SK-N-SH (cell line): ENCODE results near the gene SEZ6. TPM values are rescaled to one million over a fixed set of nuclear protein-coding genes. Genes with fewer than 3 reads are reported as not detected.

Experiments used
- CTCF ChIA-PET: fragments of 300-600, 350-600 bp; formaldehyde crosslinking; extraction: SDS; loops from one replicate; lab custom pipeline; 2021; lab: Yijun Ruan, JAX
- POLR2A ChIA-PET: fragments of 350-600 bp; sonication (Branson Sonifier 250); formaldehyde crosslinking; extraction: SDS; loops from one replicate; lab custom pipeline; 2020; ENCODE audit warnings: antibody characterized with exemption, inconsistent platforms; lab: Yijun Ruan, JAX
- DNase-seq: peaks from one replicate; pipeline ENCODE4 v3.0.0; 2012
- H2AFZ ChIP-seq: fragments of 200-600 bp; sonication (generic); 2 replicates; pipeline ENCODE4 v1.8.1; 2016; ENCODE audit warnings: antibody characterized with exemption, mild to moderate bottlenecking, low read depth
- H3F3A ChIP-seq: fragments of 200-600 bp; sonication (generic); replicated peaks from 2 replicates; pipeline ENCODE3; 2016; ENCODE audit warnings: antibody characterized with exemption, mild to moderate bottlenecking; ENCODE audit not compliant: insufficient read depth
- H3K27ac ChIP-seq, 2 experiments: fragments of 200-500 bp in 1 of 2; fragments of 200-600 bp in 1 of 2; sonication (Bioruptor generic) in 1 of 2; sonication (generic), shearing (Covaris generic) in 1 of 2; 2 replicates each; pipeline versions ENCODE4 v1.5.1 to v1.6.1; 2014 to 2016; ENCODE audit warnings: low read depth in 2 of 2, inconsistent platforms in 1 of 2, low read length in 1 of 2, mild to moderate bottlenecking in 1 of 2, mixed read lengths in 1 of 2
- H3K27me3 ChIP-seq: fragments of 200-600 bp; sonication (generic), shearing (Covaris generic); 2 replicates; pipeline ENCODE4 v1.6.1; 2016; ENCODE audit warnings: mixed run types; ENCODE audit not compliant: insufficient read depth
- H3K36me3 ChIP-seq, 2 experiments: fragments of 200-500 bp in 1 of 2; fragments of 200-600 bp in 1 of 2; sonication (Bioruptor generic) in 1 of 2; sonication (generic) in 1 of 2; replicated peaks in 1 of 2; 2 replicates each; pipeline versions ENCODE3 to v1.5.1; 2014 to 2016; ENCODE audit warnings: low read length in 1 of 2, mild to moderate bottlenecking in 1 of 2; ENCODE audit not compliant: insufficient read depth in 2 of 2, control insufficient read depth in 1 of 2
- H3K4me1 ChIP-seq, 2 experiments: fragments of 200-500 bp in 1 of 2; fragments of 200-600 bp in 1 of 2; sonication (Bioruptor generic) in 1 of 2; sonication (generic), shearing (Covaris generic) in 1 of 2; 2 replicates each; pipeline versions ENCODE4 v1.5.1 to v1.6.1; 2014 to 2016; ENCODE audit warnings: low read depth in 1 of 2, low read length in 1 of 2, mixed run types in 1 of 2; ENCODE audit not compliant: insufficient read depth in 2 of 2, control insufficient read depth in 1 of 2
- H3K4me2 ChIP-seq: fragments of 200-600 bp; sonication (generic), shearing (Covaris generic); 2 replicates; pipeline ENCODE4 v1.6.1; 2017; ENCODE audit warnings: mixed run types
- H3K4me3 ChIP-seq, 2 experiments: fragments of 200-500 bp in 1 of 2; fragments of 200-600 bp in 1 of 2; sonication (Bioruptor generic) in 1 of 2; sonication (generic), shearing (Covaris generic) in 1 of 2; 2 replicates each; pipeline versions ENCODE4 v1.5.1 to v1.8.1; 2014 to 2016; ENCODE audit warnings: low read depth in 2 of 2, inconsistent platforms in 1 of 2, low read length in 1 of 2, mild to moderate bottlenecking in 1 of 2, mixed read lengths in 1 of 2, moderate library complexity in 1 of 2
- H3K79me2 ChIP-seq: fragments of 200-600 bp; sonication (generic); 2 replicates; pipeline ENCODE4 v1.8.1; 2017; ENCODE audit warnings: mild to moderate bottlenecking; ENCODE audit not compliant: insufficient read depth
- H3K9ac ChIP-seq: fragments of 200-600 bp; sonication (generic); 2 replicates; pipeline ENCODE4 v1.6.1; 2017; ENCODE audit warnings: mixed run types
- H3K9me2 ChIP-seq: fragments of 200-600 bp; sonication (generic); 2 replicates; pipeline ENCODE4 v1.6.1; 2017; ENCODE audit warnings: mixed run types
- H3K9me3 ChIP-seq: fragments of 200-600 bp; sonication (generic); 2 replicates; pipeline ENCODE4 v1.6.1; 2017; ENCODE audit warnings: mixed run types, mild to moderate bottlenecking, moderate library complexity
- H4K20me1 ChIP-seq: fragments of 200-600 bp; sonication (generic); 2 replicates; pipeline ENCODE4 v1.6.1; 2017; ENCODE audit warnings: mild to moderate bottlenecking, mixed run types; ENCODE audit not compliant: insufficient read depth
- CHD2 ChIP-seq: fragments of 150-350 bp; IDR thresholded peaks from 2 replicates; pipeline ENCODE4 v1.6.1; 2018; ENCODE audit warnings: low read length; ENCODE audit not compliant: partially characterized antibody
- ELF1 ChIP-seq: IDR thresholded peaks from 2 replicates; pipeline ENCODE4 v1.4.0; 2012
- EZH2phosphoT487 ChIP-seq: fragments of 200-600 bp; sonication (generic); IDR thresholded peaks from 2 replicates; pipeline ENCODE4 v1.6.1; 2017; ENCODE audit warnings: low read depth, mixed run types, mild to moderate bottlenecking, antibody characterized with exemption, moderate library complexity, borderline replicate concordance
- FOSL2 ChIP-seq: IDR thresholded peaks from 2 replicates; pipeline ENCODE4 v1.4.0; 2012; ENCODE audit warnings: low read depth, mild to moderate bottlenecking, moderate library complexity, borderline replicate concordance
- FOXJ3 ChIP-seq: sonication (generic); formaldehyde crosslinking; IDR thresholded peaks from 2 replicates; pipeline ENCODE4 v1.5.1; 2020; ENCODE audit warnings: mild to moderate bottlenecking, missing genetic modification reagents
- GABPA ChIP-seq: IDR thresholded peaks from 2 replicates; pipeline ENCODE4 v1.4.0; 2012; ENCODE audit warnings: low read depth, mild to moderate bottlenecking
- GATA2 ChIP-seq: sonication (generic); formaldehyde crosslinking; IDR thresholded peaks from 2 replicates; pipeline ENCODE4 v1.5.0; 2020; ENCODE audit warnings: mild to moderate bottlenecking, missing genetic modification reagents
- IRF3 ChIP-seq: fragments of 150-350 bp; IDR thresholded peaks from 2 replicates; pipeline ENCODE4 v1.6.1; 2016; ENCODE audit warnings: mild to moderate bottlenecking, low read depth, low read length
- JUND ChIP-seq: IDR thresholded peaks from 2 replicates; pipeline ENCODE4 v1.4.0; 2012
- MAX ChIP-seq: IDR thresholded peaks from 2 replicates; pipeline ENCODE4 v1.4.0; 2012; ENCODE audit warnings: low read depth
- MEF2A ChIP-seq: IDR thresholded peaks from 2 replicates; pipeline ENCODE4 v1.4.0; 2012; ENCODE audit warnings: low read depth, borderline replicate concordance
- MXI1 ChIP-seq: IDR thresholded peaks from 2 replicates; pipeline ENCODE4 v1.6.1; 2012; ENCODE audit warnings: mild to moderate bottlenecking, low read depth, low read length, improper control_type of control experiment
- NFIC ChIP-seq: IDR thresholded peaks from 2 replicates; pipeline ENCODE4 v1.4.0; 2012; ENCODE audit warnings: borderline replicate concordance
- NRF1 ChIP-seq: IDR thresholded peaks from 2 replicates; pipeline ENCODE4 v1.6.1; 2012; ENCODE audit warnings: low read depth, mild to moderate bottlenecking, low read length
- RAD21 ChIP-seq: IDR thresholded peaks from 2 replicates; pipeline ENCODE4 v1.6.1; 2012; ENCODE audit warnings: mild to moderate bottlenecking, low read length
- RFX5 ChIP-seq: IDR thresholded peaks from 2 replicates; pipeline ENCODE4 v1.6.1; 2012; ENCODE audit warnings: mild to moderate bottlenecking, improper control_type of control experiment, low read length
- SIN3A ChIP-seq: IDR thresholded peaks from 2 replicates; pipeline ENCODE4 v1.6.1; 2012; ENCODE audit warnings: low read depth, mild to moderate bottlenecking, low read length, moderate library complexity, borderline replicate concordance
- SMC3 ChIP-seq: IDR thresholded peaks from 2 replicates; pipeline ENCODE4 v1.6.1; 2012; ENCODE audit warnings: low read depth, low read length, improper control_type of control experiment
- TAF1 ChIP-seq: IDR thresholded peaks from 2 replicates; pipeline ENCODE4 v1.6.1; 2012; ENCODE audit warnings: low read depth, mild to moderate bottlenecking, low read length, moderate library complexity, borderline replicate concordance
- TCF12 ChIP-seq: IDR thresholded peaks from 2 replicates; pipeline ENCODE4 v1.4.0; 2012
- TEAD4 ChIP-seq: IDR thresholded peaks from 2 replicates; pipeline ENCODE4 v1.4.0; 2012; ENCODE audit warnings: mild to moderate bottlenecking, borderline replicate concordance; ENCODE audit not compliant: insufficient read depth
- YY1 ChIP-seq: IDR thresholded peaks from 2 replicates; pipeline ENCODE4 v1.4.0; 2012; ENCODE audit warnings: low read depth, mild to moderate bottlenecking
- WGBS: methylation state at CpG from one replicate; pipeline ENCODE4 v1.1.6; 2017; ENCODE audit warnings: low lambda C conversion rate; 5-methylcytosine and 5-hydroxymethylcytosine counted together
- polyA plus RNA-seq, 3 experiments: library from polyadenylated mRNA; depleted of rRNA; stranded (reverse); fragments of >200 nt; gene quantifications; 2 replicates each; pipeline ENCODE4 v1.2.3, GENCODE V29; 2012
- TF ChIP-seq, protein P1 (sequence below): IDR thresholded peaks from 2 replicates; pipeline ENCODE4; 2012

Gene SEZ6
- polyA plus RNA-seq, 1 of the 3 experiments (the other 2 are of a cell fraction) = 0.12 TPM

- POLR2A ChIA-PET = interaction anchor here (1.1 to 1.7 kb wide), 3 partner anchors 47 to 239 kb away, joined by 3 to 5 read pairs (median 4); partner anchors contain the start of genes PROCA1 and RPL23A
- TF ChIP-seq TEAD4 = no peak
- no peak for TF ChIP-seq IRF3
- TF ChIP-seq TCF12 = no peak
- TF ChIP-seq TAF1 = no peak
- no peak for TF ChIP-seq FOSL2
- TF ChIP-seq MAX = 0 out of 2 replicates have a peak, but pooled peaks have one; percentile 6
- TF ChIP-seq JUND = no peak
- peak; percentile 48 for TF ChIP-seq CHD2
- TF ChIP-seq NRF1 = no peak
- TF ChIP-seq ELF1 = peak; percentile 42; the same call in 1 of the 2 replicates
- under 1% methylated on average over 30 of the region's 43 CpGs for WGBS
Observed at GRCh38 chr17:28950017-28950751, 55.6 kb downstream of the SEZ6 start.

GRCh38 chr17:28949185-28950016 is 56.4 kb downstream of the SEZ6 start:
- 1% methylated on average over 35 of the region's 61 CpGs for WGBS
- H3K9ac ChIP-seq = peak overlapping the region; percentile 90
- H3K4me3 ChIP-seq = peak overlapping the region; percentile 83 to 93
- peak overlapping the region; percentile 88 to 99 for H3K27ac ChIP-seq
- no peaks in the 10 kb centered on the region for H3K9me2 ChIP-seq
- peak; percentile 63 for DNase-seq
- POLR2A ChIA-PET = interaction anchor here (0.7 to 1.7 kb wide), 5 partner anchors 20 to 288 kb away, joined by 3 to 5 read pairs (median 3); partner anchors contain the start of genes RPL23A, SDF2 and SUPT6H
- CTCF ChIA-PET = interaction anchor here (0.6 to 3.3 kb wide), 18 partner anchors 12 to 271 kb away, joined by 3 to 20 read pairs (median 4); partner anchors contain the start of genes FLOT2 and TLCD1
- H3K4me1 ChIP-seq = peaks cover 24 to 28% of the 10 kb centered on the region in 2 experiments
- H2AFZ ChIP-seq = peak overlapping the region; percentile 25; the same call in 1 of the 2 replicates
- H3K4me2 ChIP-seq = peak overlapping the region; percentile 87
- H3K9me3 ChIP-seq = no peaks in the 10 kb centered on the region
- peaks cover 13% of the 10 kb centered on the region for H4K20me1 ChIP-seq
- peaks cover 4 to 9% of the 10 kb centered on the region in 2 experiments for H3K36me3 ChIP-seq
- no peaks in the 10 kb centered on the region for H3K27me3 ChIP-seq
- peaks cover 52% of the 10 kb centered on the region for H3F3A ChIP-seq
- peaks cover 62% of the 10 kb centered on the region for H3K79me2 ChIP-seq
- no peak for TF ChIP-seq FOXJ3 (CRISPR knock-in tag)
- TF ChIP-seq, protein P1, sequence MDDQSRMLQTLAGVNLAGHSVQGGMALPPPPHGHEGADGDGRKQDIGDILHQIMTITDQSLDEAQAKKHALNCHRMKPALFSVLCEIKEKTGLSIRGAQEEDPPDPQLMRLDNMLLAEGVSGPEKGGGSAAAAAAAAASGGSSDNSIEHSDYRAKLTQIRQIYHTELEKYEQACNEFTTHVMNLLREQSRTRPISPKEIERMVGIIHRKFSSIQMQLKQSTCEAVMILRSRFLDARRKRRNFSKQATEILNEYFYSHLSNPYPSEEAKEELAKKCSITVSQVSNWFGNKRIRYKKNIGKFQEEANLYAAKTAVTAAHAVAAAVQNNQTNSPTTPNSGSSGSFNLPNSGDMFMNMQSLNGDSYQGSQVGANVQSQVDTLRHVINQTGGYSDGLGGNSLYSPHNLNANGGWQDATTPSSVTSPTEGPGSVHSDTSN = 0 out of 2 replicates have a peak, but pooled peaks have one; percentile 2
- TF ChIP-seq GATA2 (CRISPR knock-in tag) = no peak
- TF ChIP-seq EZH2phosphoT487 = no peak
- TF ChIP-seq SMC3 = no peak
- no peak for TF ChIP-seq TCF12
- TF ChIP-seq YY1 = peak; percentile 85
- no peak for TF ChIP-seq RFX5
- TF ChIP-seq MEF2A = no peak
- no peak for TF ChIP-seq MXI1
- 0 out of 2 replicates have a peak, but pooled peaks have one; percentile 25 for TF ChIP-seq TEAD4
- no peak for TF ChIP-seq RAD21
- no peak for TF ChIP-seq MAX
- TF ChIP-seq FOSL2 = no peak
- TF ChIP-seq NFIC = no peak
- TF ChIP-seq GABPA = no peak; the same call in 1 of the 2 replicates
- TF ChIP-seq SIN3A = peak; percentile 23; the same call in 1 of the 2 replicates

More at GRCh38 chr17:28950017-28950751, 55.6 kb downstream of the SEZ6 start:
- DNase-seq = peak; percentile 59
- Histone ChIP-seq H3K9me2 (no peaks in the 10 kb centered on the region), H3K9me3 (no peaks in the 10 kb centered on the region), H3F3A (peaks cover 44% of the 10 kb centered on the region), H2AFZ (no peak overlapping the region), H3K4me2 (peak overlapping the region; percentile 87), H3K4me3 (peak overlapping the region; percentile 83 to 93), H3K79me2 (peaks cover 54% of the 10 kb centered on the region), H4K20me1 (peaks cover 8% of the 10 kb centered on the region), H3K27me3 (no peaks in the 10 kb centered on the region), H3K4me1 (peaks cover 24 to 28% of the 10 kb centered on the region in 2 experiments), H3K27ac (peak overlapping the region; percentile 88 to 99), H3K36me3 (peaks cover 4 to 8% of the 10 kb centered on the region in 2 experiments), H3K9ac (peak overlapping the region; percentile 90)
- CTCF ChIA-PET = interaction anchor here (0.7 to 3.3 kb wide), 12 partner anchors 12 to 271 kb away, joined by 3 to 20 read pairs (median 4); partner anchors contain the start of gene TLCD1
